ENCODE data around the gene PRKCA.

Gene PRKCA

DNA sequence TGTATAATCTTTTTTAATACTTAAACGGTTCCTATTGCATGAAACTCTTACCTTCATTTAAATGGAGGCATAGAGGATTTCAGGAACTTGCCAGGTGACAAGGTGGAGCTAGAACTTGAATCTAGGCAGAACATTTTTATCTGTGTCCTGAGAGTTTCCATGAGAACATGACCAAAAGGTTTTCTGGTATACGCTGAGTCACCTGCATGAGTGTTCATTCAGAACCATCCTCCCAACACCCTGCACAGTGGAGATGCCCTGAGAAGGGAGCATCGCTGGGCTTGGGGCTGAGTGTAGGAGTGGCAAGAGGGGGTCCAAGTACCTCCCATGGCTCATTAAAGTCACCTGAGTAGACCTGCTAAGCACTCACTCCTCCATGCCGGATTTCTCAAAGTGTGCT is 362.8 kb downstream of the PRKCA start:
- DNase-seq, result no peak

DNA sequence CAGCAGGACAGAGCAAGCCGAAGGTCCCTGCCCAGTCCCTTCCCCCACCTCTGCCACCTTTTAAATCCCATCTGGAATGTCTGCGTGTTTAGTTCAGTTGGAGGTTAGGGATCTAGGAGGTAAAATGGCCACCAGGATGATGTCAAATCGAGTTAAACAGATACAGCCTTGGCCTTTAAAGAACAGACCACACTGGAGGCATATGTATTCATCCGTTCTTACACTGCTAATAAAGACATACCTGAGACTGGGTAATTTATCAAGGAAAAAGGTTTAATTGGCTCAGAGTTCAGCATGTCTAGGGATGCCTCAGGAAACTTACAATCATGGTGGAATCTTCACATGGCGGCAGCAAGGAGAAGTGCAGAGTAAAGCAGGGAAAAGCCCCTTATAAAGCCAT is 364.7 kb downstream of the PRKCA start:
- DNase-seq, result no peak

DNA sequence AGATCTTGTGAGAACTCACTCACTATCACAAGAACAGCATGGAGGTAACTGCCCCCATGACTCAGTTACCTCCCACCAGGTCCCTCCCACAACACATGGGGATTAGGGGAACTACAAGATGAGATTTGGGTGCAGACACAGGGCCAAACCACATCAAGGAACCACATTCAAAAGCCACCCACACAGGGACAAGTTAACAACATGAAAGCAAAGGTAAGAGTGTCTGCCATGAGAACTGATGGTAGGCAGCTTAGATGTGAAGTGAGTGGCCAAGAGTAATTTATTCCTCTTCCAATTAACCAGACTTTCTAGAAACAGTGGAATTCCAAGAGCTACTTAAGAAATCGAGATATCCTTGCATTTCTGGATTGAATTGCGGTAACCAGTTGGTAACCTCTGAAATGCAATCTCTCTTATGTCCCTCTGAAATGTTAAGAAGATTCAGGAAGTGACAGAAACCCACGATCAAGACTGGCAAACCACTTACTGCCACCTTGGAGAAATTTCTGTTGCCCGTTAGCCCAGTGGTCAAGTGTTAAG is 365.1 kb downstream of the PRKCA start:
- no peak for DNase-seq

DNA sequence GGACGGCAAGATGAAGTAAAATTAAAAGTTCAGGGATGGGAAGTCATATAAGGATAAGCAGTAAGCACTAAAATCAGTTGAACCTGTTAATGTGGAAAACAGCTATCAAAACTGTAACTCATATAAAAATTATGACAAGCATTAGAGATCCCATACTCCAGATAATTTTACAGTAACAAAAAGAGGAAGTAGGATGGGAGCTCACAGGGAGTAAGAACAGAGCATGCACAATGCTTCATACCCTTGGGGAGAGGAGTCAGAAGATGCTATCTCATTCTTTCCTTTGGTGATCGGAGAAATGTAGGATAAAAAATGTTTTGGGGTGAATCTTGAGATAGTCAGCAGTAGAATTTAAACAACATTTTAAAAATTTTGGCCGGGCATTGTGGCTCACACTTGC is 367.8 kb downstream of the PRKCA start:
- DNase-seq, result no peak

DNA sequence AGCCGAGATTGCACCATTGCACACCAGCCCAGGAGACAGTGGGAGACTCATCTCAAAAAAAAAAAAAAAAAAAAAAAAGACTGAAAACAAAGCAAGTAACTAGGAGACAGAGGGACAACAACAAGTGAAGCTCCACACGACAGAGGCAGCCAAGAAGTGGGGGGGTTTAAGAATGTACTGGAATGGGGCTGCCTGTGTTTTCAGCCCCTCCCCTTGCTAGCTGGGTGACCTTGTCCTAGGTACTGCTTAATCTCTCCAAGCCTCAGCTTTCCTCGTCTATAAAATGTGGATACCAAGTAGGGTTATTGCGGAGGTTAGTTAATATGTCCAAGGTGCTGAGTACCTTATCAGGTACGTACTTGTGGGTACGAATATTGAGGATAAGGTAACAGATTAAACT is 368.7 kb downstream of the PRKCA start:
- no peak for DNase-seq

DNA sequence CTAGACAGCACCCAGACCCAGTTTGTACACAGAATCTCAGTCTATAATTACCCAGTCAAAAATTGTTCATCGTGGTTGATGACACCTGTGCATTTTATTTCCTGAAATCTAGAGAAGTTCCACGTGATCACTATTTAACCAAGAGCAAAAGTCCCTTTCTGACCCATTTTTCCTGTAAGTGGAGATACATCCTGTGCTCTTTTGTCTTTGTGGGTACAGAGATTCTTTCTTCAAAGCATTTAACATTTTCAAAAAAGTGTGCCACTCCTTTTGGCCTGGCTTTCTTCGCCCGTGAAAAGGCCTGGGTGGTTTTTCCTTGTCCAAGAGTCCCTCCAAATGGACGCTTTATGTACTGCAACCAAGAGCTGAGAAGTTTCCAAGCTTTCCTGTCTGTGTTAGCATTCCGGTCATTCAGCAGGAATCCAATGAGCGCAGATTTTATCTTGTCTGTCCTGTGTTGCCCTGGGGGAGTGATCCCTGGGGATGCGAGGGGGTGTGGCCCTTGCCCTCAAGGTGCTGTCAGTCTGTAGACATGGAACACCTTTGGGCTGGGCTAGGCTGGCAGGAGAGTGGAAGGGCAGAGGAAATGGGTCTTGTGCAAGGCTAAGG is 371.4 kb downstream of the PRKCA start:
- no peak for DNase-seq

DNA sequence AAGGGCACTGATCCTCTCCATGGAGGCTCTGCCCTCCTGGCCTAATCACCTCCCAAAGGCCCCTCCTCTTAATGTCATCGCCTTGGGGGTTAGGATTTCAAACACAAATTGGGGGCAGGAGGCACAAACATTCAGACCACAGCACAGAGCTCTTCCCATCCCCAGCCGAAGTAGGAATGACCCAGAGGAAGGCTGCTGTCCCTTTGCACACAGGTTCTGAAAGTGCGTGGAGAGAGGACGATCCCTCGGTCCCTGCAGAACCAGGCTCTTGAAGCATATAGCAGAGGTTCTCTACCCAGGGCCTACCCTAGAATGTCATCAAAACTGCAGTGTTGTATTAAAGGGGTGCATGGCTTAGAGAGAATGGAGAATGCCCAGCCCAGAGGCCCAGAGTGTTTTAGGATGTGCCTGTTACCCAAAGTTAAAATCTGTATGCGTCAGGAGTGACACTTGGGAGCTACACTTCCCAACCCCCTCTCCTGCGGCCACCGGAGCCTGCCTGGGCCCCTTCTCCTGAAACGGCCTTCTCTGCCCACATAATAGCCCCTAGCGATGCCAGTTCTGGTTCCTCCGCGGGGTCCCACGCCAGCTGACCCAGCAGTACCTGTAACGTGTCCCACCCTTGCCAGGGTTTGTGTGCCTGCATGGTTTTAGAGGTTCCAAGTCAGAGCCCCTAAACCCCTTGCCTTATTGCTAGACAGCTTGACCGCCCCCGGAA is 373.0 kb downstream of the PRKCA start:
- no peak for DNase-seq

DNA sequence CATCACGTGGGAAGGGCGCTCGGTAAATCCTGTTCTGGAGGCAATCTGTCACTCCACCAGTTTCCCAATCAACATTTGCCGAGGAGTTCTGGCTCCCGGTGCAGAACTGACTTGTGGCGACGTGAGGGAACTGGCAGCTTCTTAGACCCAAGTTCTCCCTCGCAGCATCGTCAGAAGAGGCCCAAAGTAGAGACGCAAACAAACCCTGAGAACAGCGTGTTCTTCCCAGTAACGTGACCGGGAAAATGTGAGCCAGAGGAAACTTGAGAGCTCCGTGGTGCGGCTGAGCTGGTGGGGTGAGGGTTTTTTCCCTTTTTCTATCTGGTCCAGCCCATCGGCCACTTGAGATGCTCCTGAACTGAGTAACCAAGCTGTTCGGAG is 373.6 kb downstream of the PRKCA start:
- DNase-seq, result no peak

DNA sequence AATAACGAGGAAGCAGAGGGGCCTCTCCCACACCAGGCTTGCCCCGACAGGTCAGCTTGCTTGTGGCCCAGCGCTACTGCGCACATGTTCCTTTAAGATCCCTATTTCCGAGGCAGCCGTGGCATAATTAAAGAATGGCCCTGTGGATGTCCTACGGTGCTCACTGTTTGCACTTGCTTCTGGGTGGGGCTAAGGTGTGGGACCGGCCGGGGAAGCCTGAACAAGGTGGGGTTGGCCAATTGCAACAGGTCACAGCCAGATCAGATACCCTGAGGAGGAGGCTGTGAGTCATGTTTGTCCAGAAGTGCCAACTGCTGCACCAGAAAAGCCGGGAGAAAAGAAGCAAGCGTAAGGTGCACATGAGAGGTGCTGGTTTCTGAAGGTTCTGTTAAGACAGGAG is 374.0 kb downstream of the PRKCA start:
- no peak for DNase-seq

DNA sequence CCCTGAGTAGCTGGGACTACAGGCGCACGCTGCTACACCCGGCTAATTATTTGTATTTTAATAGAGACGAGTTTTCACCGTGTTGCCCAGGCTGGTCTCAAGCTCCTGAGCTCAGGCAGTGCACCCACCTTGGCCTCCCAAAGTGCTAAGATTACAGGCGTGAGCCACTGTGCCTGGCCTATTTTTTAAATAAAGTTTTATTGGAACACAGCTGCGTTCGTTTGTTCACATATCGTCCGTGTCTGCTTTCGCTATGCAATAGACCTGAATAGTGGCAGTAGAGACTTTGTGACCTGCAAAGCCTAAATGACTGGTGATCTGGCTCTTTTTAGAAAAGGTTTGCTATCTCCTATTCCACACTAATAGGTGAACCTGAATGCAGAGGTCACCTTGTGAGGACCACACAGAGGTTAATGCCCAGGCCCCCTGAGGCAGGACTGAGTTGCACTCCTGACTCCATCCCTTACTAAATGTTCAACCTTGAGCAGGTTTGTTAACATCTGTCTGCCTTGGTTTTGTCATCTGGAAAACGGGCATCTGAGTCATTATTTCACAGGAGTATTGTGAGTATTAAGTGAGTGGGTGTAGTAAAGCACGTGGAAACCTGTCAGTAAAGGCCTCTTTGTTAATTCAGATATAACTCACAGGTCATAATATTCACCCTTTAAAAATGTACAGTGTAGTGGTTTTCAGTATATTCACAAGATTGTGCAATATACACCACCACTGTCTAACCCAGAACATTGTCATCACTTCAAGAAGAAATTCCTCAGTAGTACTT is 375.0 kb downstream of the PRKCA start:
- DNase-seq, result no peak

DNA sequence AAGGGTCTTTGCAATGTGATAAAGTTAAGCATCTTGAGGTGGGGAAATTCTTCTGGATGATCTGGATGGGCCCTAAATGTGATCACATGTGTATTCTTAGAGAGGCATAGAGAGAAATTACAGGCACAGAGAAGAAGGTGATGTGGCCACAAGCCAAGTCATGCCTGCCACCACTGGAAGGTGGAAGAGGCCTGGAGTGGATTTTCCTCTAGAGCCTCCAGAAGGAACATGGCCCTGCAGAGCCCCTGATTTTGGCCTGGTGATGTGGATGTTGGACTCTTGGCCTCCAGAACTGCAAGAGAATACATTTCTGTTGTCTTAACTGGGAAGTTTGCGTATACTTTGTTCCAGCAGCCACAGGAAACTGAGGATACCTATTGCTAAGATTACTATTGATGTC is 375.6 kb downstream of the PRKCA start:
- DNase-seq, result no peak

DNA sequence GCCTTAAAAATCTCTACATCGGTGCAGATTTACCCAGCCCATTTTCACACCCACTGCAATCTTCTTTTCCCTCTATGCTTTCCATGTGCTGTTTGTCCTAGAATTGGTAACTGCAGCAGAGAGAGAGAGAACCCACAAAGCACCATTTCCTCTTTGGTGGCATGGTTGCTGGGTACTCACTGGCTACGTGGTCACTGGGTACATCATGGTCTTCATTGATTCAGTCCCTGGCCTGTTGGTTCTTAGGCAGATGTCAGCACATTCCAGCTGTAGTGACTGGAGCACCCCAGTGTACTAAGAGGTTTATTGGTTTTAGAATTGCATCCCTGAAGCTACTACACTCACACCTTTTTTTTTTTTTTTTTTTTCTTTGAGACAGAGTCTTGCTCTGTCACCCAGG is 376.4 kb downstream of the PRKCA start:
- DNase-seq, result no peak

DNA sequence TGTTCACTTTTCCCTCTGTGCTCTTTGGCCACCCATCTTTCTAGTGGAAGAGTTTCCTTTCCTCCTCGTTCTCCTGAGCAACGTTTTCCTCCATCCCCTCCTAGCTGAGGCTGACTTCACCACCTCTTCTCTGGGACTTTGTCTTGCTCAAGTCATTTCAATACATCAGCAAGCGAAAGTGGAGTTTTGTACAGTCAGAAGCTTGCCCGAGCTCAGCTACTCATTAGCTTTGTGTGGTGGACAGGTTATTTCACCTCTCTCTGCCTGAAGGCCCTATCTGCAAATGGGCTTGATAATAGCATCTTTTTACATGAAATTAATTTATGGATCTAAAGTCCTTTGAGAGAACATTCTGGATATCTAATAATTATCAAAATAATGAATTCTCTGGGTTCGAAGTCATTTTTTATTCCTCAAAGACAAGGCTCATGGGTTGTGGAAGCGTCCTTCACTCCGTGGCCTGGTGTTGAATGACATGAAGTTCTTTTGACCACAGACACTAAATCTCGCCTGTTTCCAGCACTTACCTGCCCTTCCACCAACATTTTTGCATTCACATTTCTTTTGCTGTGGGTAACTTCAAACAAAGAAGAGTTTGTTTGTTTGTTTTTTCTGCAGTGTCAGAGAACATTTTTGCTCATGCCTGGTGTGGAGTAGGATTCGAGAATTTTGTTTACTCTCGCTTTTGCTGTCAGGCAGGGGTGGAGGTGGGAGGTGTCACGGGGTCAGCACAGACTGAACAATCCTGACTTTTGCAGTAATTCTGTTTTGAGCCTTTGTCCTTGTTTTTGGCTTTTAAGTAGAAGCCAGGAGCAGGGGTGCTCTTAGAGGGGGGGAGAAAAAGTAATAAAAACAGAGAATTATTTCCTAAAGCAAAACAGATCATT is 377.5 kb downstream of the PRKCA start:
- no peak for DNase-seq

DNA sequence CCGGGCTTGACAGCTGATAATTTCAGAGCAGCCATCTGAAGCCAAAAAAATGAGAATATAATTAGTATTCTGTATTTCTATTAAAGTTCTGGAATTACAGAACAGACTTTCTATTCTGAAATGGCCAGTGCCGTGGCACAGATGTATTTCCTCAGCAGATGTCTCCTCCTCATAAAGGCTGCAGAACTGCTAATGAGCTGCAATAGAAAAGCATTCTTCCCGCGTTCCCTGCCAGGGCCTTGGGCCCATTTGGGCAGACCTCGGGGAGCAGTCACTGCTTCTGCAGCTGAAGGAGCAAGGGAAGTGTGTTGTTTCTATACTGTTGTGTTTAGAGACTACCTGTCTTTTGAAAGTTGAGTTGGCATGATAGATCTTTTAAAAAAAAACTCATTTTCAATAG is 379.9 kb downstream of the PRKCA start:
- no peak for DNase-seq

DNA sequence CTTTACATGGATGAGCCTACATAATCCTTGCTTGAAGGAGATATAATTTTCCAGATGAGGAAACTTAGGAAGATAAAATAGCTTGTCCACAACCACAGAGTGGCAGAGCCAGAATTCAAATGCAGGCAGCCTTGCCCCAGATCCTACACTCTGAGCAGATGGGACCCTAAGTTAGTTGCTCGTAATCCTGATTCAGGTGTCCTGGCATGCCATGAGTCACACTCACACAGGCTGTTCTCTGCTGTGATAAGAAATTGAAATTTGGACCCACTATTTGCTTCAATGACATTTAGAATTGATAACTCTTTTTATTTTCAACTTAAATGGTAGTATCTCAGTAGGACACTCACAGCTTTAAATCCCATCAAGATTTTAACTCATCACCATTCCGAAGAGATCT is 381.8 kb downstream of the PRKCA start:
- no peak for DNase-seq

DNA sequence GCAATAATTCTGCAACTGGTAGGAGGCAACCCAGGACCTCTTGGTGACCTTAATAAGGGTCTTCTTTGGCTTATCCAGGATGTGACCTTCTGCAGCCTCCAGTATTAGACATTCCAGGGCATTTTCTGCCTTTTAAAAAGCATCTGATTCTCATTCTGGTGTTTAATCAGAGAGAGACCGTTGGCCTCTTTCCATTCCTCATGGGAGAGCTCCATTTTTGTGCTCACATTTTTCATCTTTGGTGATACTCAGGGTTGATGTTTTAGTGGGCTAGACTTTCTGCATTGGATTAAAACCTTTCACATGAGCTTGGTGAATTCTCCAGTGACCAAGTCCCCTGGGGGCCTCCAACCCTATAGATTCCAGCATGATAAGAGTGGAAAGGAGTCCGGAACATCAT is 382.3 kb downstream of the PRKCA start:
- DNase-seq, result no peak

DNA sequence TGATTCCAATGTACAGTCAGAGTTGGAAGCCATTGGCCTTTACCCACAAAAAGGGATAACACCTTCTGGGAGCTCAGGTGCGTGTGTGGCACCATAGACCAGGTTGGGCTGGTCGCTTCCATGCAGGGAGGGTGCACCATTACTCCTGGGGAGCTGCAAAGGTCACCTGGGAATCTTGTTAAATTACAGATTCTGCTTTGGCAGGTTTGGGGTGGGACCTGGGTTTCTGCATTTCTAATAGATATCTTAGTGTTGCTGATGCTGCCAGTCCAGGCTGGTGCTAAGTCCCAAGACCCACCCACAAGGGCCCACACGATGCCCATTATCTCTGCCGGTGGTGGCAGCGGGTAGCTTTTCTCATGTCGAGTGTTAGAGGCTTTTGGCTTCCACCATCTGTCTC is 384.2 kb downstream of the PRKCA start:
- DNase-seq, result no peak

DNA sequence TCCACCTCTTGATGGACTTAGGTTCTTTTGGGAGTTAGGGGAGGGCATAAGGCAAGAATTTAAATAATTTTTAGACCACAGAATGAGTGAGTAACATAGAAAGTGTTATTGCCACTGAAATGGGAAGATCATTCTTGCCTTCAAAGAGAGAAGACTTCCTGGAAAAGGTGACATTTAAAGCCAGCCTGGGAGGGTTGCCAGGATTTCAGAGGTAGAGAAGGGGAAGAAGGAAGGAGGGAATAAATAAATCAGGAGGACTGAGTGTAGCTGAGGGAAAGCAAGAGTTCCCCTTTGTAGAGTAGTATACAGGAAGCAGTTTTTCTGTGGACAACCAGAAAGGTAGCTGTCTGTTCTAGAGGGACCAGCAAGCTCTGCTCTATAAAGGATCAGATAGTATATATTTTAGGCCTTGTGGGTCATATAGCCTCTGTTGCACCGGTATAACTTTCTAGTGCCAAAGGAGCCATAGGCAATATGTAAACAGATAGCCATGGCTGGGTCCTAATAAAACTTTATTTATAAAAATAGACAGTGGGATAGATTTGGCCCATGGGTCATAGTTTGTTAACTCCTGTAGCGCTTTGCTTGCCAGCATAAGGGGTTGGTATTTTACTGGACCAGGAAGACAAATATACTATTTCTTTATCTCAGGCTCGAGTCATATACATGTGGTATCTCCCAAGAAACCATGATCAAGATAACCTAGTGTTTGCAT is 385.3 kb downstream of the PRKCA start:
- DNase-seq, result no peak

DNA sequence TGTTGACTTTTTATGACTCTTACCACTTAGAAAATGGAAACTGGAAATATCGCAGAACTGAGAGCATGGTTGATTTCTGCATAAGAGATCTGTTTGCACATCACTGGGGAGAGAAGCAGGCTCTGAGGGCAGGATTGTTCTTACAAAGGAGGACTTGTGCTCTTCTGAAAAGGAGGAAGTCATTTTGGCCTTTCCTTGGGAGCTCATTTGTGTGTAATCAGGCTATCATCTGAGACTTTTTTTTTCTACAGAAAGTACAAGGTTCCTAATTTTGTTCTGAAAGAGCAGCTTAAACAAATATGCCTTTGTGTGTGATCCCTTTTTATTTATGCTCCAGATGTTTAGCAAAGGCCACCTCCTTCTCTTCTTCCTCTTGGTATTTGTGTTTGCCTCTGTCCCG is 386.8 kb downstream of the PRKCA start:
- no peak for DNase-seq

DNA sequence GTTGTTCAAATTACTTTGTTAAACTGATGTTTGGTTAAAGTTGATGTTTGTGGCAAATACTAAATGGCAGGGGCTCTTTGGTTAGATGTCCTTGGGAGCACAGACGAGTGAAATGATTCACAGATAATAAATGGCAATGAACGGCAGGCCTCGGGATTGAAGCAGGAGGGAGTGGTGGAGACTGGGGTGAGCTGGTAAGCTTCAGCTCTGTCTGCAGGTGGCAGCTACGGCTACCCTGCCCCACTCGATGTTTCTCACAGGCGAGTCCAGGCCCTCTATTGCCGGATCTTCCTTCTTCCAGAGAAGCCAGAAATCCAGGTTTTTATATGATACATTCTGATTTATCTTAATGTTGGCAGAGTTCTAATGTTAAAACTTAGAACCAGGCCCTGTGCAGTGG is 387.8 kb downstream of the PRKCA start:
- no peak for DNase-seq

DNA sequence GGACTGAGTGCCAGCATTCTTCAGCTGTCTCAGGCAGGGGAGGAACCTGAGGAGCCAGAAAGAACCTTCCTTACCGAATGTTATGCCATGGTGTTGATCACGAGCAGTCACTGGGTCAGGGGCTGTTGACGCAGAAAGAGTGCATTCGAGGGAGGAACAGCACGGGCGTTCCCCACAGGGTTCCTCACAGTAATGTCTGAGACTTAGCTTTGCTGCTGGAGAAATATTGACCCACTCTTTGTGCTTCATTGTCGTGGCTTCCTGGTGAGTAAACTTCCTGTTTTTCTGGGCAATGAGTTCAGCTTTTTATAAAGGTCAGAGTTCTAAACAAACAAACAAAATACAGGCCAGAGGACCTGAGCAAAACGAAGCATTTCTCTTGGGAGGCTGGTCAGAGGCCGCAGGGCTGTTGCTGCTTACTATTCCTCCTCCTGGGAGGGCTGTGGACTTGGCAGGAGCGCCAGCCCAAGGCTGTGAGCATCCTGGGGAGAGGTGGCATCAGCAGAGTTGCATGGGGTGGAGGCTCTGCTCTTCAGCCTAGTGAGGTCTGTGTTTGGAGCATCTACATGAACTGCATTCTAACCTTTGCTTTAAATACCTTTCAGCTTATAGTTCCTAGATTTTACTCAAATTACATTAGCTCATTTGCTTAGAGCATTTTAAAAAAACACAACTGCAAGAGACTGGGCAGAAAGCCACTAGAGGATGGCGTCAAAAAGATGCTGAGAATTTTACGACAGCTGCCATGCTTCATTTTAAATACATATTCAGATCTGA is 389.4 kb downstream of the PRKCA start:
- DNase-seq, result no peak

DNA sequence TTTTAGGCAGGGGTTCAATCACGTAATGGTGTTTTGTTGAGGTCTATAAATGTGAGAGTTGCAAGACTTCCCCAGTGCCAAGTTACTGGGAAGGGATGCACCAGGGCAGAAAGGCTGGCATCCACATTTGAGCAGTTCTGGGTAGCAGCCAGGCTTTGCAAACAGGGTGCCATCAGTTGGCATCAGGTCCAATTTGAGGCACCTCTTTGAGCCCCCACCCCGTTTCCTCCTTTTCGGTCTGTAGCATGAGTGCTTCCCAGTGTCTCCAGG is 389.9 kb downstream of the PRKCA start:
- no peak for DNase-seq
